Body of pancreas (tissue), 4 donors: ENCODE data around the gene AFF2.

Experiments
- POLR2A ChIP-seq, 3 donors: fragments of 450-650 bp; IDR thresholded peaks; one replicate each; pipeline ENCODE4 v1.6.1; 2016; ENCODE audit warnings: antibody characterized with exemption in 3 of 3, mild to moderate bottlenecking in 2 of 3
- TF ChIP-seq, protein P1 (sequence below), 7 experiments: fragments of 450-650 bp in 4 of 7; fragments of 200-600 bp in 3 of 7; sonication (generic) in 3 of 7; IDR thresholded peaks; one replicate each; pipeline ENCODE4 v1.5.1; 2016 to 2019; ENCODE audit warnings: antibody characterized with exemption in 7 of 7

GRCh38 chrX:149002320-149002719, 501.9 kb downstream of the AFF2 start:
- TF ChIP-seq, protein P1, sequence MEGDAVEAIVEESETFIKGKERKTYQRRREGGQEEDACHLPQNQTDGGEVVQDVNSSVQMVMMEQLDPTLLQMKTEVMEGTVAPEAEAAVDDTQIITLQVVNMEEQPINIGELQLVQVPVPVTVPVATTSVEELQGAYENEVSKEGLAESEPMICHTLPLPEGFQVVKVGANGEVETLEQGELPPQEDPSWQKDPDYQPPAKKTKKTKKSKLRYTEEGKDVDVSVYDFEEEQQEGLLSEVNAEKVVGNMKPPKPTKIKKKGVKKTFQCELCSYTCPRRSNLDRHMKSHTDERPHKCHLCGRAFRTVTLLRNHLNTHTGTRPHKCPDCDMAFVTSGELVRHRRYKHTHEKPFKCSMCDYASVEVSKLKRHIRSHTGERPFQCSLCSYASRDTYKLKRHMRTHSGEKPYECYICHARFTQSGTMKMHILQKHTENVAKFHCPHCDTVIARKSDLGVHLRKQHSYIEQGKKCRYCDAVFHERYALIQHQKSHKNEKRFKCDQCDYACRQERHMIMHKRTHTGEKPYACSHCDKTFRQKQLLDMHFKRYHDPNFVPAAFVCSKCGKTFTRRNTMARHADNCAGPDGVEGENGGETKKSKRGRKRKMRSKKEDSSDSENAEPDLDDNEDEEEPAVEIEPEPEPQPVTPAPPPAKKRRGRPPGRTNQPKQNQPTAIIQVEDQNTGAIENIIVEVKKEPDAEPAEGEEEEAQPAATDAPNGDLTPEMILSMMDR (IDR thresholded peaks at IDR 0.05), result no peak
- no peak for TF ChIP-seq POLR2A (IDR thresholded peaks at IDR 0.05)
